GM06990 (cell line): ENCODE data around the gene NTMT1.

ENCODE experiments used
- DNase-seq: peaks from one replicate; pipeline ENCODE4 v3.0.0-alpha.2; 2011; ENCODE audit not compliant: insufficient read length; ENCODE audit errors: extremely low read depth
- H3K27me3 ChIP-seq: replicated peaks from 2 replicates; pipeline ENCODE4 v1.6.0; 2011; ENCODE audit warnings: low read length; ENCODE audit not compliant: control insufficient read depth, insufficient read depth
- H3K36me3 ChIP-seq: 2 replicates; pipeline ENCODE4 v1.5.1; 2011; ENCODE audit warnings: low read length; ENCODE audit not compliant: control insufficient read depth, insufficient read depth
- H3K4me3 ChIP-seq: replicated peaks from 2 replicates; pipeline ENCODE4 v1.5.1; 2011; ENCODE audit warnings: low read depth, mild to moderate bottlenecking, control low read depth, low read length
- TF ChIP-seq, protein P1 (sequence below): IDR thresholded peaks from 2 replicates; pipeline ENCODE4 v1.5.1; 2011; ENCODE audit warnings: low read length, control low read depth, mild to moderate bottlenecking, inconsistent platforms; ENCODE audit not compliant: insufficient read depth, poor library complexity, severe bottlenecking

Gene NTMT1

DNA sequence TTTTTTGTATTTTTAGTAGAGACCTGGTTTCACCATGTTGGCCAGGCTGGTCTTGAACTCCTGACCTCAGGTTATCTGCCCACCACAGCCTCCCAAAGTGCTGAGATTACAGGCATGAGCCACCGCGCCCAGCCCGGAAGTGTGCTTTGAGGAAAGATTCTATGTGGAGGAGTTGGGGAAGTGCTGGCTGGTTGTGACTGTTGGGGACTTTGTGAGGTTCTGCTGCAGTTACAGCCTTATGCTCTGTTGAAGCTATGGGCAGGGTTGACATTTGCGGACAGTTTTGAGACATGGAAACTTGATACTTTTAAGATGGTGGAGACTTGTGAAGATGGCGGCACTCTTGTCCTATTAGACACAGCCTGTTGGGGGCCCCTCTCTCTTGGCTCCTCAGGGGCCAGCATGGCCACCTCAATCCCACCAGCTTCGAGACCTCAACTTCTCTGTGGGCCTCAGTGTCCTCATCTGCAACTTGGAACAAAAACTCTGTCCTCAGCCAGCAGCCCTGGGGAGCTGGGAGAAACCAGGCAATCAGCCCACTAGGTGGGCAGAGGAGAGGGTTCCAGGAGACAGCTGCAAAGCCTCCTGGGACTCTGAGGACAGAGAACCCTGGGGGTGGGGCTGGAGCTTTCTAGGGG, 29.9 kb upstream of the NTMT1 start:
- no peak for DNase-seq
- H3K27me3 ChIP-seq, result no peaks in the 10 kb centered on the region; the same call in 1 of the 2 replicates
- TF ChIP-seq, protein P1, sequence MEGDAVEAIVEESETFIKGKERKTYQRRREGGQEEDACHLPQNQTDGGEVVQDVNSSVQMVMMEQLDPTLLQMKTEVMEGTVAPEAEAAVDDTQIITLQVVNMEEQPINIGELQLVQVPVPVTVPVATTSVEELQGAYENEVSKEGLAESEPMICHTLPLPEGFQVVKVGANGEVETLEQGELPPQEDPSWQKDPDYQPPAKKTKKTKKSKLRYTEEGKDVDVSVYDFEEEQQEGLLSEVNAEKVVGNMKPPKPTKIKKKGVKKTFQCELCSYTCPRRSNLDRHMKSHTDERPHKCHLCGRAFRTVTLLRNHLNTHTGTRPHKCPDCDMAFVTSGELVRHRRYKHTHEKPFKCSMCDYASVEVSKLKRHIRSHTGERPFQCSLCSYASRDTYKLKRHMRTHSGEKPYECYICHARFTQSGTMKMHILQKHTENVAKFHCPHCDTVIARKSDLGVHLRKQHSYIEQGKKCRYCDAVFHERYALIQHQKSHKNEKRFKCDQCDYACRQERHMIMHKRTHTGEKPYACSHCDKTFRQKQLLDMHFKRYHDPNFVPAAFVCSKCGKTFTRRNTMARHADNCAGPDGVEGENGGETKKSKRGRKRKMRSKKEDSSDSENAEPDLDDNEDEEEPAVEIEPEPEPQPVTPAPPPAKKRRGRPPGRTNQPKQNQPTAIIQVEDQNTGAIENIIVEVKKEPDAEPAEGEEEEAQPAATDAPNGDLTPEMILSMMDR, result no peak
- H3K4me3 ChIP-seq, result no peak overlapping the region
- no peaks in the 10 kb centered on the region for H3K36me3 ChIP-seq

DNA sequence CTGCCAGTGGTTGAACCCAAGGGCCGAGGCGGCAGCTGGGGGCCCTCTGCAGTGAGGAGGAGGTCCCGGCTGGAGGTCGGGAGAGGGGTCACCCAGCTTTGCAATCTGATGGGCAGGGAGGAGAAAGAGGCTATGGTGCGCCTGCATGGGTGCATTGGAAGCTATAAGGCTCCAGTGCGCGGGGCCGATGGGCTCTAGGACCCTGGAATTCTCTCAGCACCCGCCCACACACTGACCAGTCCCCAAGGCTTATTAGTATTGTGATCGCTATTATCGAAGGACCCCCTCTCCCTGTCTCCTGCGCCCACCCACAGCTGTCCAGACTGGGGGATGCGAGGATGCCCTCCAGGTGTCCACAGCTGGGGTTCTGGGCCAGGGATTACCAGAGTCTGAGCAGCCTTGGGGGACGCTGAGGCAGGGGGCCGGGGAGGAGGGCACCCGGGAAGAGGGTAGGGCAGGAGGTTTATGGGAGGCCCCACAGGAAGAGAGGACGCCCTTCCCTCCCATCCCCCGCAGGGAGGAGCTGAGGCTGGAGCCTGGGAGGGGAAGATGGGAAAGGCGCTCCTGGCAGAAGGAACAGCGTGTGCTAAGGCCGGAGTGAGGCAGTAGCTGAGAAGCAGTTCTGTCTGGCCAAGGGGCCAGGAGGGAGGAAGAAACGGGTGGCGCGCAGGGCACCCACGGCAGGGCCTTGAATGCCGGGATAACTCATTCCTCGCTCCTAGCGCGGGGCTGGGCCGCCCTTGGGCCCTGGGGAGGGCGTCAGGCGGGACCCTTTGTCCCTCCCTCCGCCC, 29.2 kb upstream of the NTMT1 start:
- no peak for DNase-seq
- TF ChIP-seq, protein P1, result no peak
- no peak overlapping the region for H3K4me3 ChIP-seq
- no peaks in the 10 kb centered on the region; the same call in 1 of the 2 replicates for H3K27me3 ChIP-seq
- H3K36me3 ChIP-seq, result no peaks in the 10 kb centered on the region

DNA sequence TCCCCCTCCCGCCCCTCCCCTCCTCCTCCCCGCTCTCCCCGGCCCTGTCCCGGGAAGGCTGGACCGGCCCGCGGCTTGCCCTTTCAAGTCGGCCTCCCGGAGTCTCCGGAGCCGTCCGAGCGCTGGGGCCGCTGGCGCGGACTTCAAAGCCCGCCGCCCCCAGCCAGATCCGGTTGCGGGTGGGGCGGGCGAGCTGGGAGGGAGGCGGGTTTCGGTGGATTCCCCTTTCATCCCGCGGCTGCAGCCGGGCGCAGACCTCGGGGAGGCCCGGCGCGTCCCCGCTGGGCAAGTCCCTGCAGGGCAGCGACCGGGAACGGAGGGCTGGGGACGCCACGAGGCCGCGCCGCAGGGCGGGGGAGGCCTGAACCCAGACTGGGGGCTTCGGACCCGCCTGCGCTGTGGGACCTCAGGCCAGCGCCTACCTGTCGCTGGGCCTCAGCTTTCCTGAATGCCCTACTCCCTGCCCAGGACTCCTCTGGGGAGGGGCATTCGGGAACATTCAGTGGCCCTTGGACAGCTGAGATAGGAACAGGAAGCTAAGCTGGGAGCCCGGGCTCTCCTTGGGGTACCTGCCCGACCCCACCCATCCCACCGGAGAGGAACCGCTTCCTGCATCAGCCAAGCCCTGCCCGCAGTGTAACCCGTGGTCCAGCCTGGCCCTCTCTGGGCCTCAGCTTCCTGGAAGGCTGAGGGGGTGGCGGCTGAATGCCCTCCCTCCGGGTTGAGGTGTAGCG, 28.4 kb upstream of the NTMT1 start:
- DNase-seq, result peak; percentile 75
- peak overlapping the region; percentile 2; the same call in 1 of the 2 replicates for H3K4me3 ChIP-seq
- H3K36me3 ChIP-seq, result no peaks in the 10 kb centered on the region
- H3K27me3 ChIP-seq, result no peaks in the 10 kb centered on the region; the same call in 1 of the 2 replicates
- TF ChIP-seq, protein P1, result no peak

DNA sequence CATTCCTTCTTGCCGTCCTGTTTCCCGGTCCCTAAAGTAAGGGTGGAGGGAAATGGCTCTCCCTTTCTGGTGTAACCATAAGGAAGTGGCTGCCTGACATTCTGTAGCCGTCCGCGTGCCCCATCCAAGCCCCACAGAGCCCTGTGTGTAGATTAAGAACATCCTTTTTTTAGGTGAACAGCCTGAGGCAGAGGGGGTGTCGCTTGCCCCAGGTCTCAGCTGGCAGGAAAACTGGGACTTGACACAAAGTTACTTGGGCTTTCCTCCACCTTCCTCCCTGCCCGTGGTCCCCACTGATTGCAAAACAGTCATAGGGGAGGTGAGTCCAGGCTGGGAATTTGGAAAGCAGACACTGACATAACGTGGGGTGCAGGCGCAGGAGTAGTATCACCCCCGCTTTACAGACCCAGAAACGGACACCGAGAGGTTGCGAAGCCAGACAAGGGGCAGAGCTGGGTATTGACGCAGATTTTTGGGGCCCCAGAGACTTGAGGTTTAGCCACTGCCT, 27.8 kb upstream of the NTMT1 start:
- no peak for DNase-seq
- Histone ChIP-seq H3K4me3 (no peak overlapping the region), H3K27me3 (no peaks in the 10 kb centered on the region; the same call in 1 of the 2 replicates), H3K36me3 (no peaks in the 10 kb centered on the region)
- TF ChIP-seq, protein P1, result no peak

DNA sequence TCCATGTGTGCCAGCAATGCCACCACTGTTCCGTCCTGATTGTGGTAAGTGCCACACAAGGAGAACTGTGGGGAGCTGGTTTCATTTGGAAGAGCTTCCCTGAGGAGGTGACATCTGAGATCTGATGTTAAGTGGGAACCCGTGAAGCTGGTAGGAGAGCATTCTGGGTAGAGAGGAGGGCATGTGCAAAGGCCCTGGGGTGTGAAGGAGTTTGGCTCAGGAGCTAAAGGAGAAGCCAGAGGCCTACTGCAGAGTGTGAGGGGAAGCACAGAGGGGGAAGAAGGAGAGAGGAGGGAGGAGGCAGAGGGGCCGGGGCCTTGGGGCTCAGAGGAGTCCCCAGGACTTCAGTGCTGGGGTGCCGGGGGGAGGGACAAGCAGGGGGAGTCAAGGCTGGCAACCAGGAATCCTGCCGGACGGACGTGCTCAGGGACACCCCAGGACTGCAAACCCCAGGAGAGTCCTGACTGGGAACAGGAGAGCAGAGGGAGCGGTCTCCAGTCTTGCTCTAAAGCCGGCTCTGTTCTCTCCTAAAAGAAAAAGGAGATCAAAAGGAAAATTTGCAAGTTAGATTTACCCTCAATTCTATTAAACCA, 24.8 kb upstream of the NTMT1 start:
- Histone ChIP-seq H3K36me3 (no peaks in the 10 kb centered on the region), H3K27me3 (no peaks in the 10 kb centered on the region; the same call in 1 of the 2 replicates), H3K4me3 (no peak overlapping the region)
- TF ChIP-seq, protein P1, result no peak
- no peak for DNase-seq
